Measurements from ENCODE around the gene SMAD3. TPM values are rescaled to one million over a fixed set of nuclear protein-coding genes. Genes with fewer than 3 reads are reported as not detected.

SMAD3 gene
- polyA plus RNA-seq, 1 donor = 29.7 TPM

- no peak for DNase-seq
These were observed 101.0 kb downstream of the SMAD3 start for GRCh38 chr15:67166280-67167009.

- no peak for DNase-seq
These were observed 101.7 kb downstream of the SMAD3 start for GRCh38 chr15:67167091-67167490.

GRCh38 chr15:67168694-67169093 lies 103.3 kb downstream of the SMAD3 start:
- DNase-seq = no peak

- DNase-seq = no peak
These were observed 104.9 kb downstream of the SMAD3 start for GRCh38 chr15:67170143-67170925.

GRCh38 chr15:67171471-67171870 lies 106.1 kb downstream of the SMAD3 start:
- DNase-seq = no peak

GRCh38 chr15:67172172-67172571 lies 106.8 kb downstream of the SMAD3 start:
- DNase-seq = no peak

GRCh38 chr15:67173005-67173404 lies 107.6 kb downstream of the SMAD3 start:
- no peak for DNase-seq

GRCh38 chr15:67173786-67174185 lies 108.4 kb downstream of the SMAD3 start:
- no peak for DNase-seq

- DNase-seq = no peak
These were observed 109.0 kb downstream of the SMAD3 start for GRCh38 chr15:67174446-67174845.

- DNase-seq = no peak
These were observed 109.6 kb downstream of the SMAD3 start for GRCh38 chr15:67174864-67175573.

GRCh38 chr15:67175643-67176071 lies 110.3 kb downstream of the SMAD3 start:
- no peak for DNase-seq

GRCh38 chr15:67176195-67176971 lies 111.0 kb downstream of the SMAD3 start:
- no peak for DNase-seq

- DNase-seq = no peak
These were observed 112.3 kb downstream of the SMAD3 start for GRCh38 chr15:67177752-67178151.

GRCh38 chr15:67178569-67179210 lies 113.3 kb downstream of the SMAD3 start:
- DNase-seq = no peak

- DNase-seq = no peak
These were observed 114.1 kb downstream of the SMAD3 start for GRCh38 chr15:67179411-67179995.

- no peak for DNase-seq
These were observed 114.6 kb downstream of the SMAD3 start for GRCh38 chr15:67180035-67180434.

- DNase-seq = no peak
These were observed 115.3 kb downstream of the SMAD3 start for GRCh38 chr15:67180514-67181191.

GRCh38 chr15:67181221-67181639 lies 115.8 kb downstream of the SMAD3 start:
- no peak for DNase-seq

- DNase-seq = no peak
These were observed 118.2 kb downstream of the SMAD3 start for GRCh38 chr15:67183443-67184169.

Data from hindlimb muscle (tissue), 1 donor.